WERI-Rb-1 (cell line): ENCODE measurements around the gene E4F1.
"Not testable (repeated sequence)": the region's sequence is repeated elsewhere in the genome, so short reads cannot be mapped to it uniquely, and the experiment has no call there.

Experiments used
- DNase-seq: peaks from one replicate; pipeline ENCODE4 v3.0.0-alpha.2; 2020
- H3K27ac ChIP-seq: fragments of 250-450 bp; sonication (Bioruptor Pico); 2 replicates; pipeline ENCODE4 v1.5.1; 2020; ENCODE audit warnings: mild to moderate bottlenecking, moderate library complexity
- H3K27me3 ChIP-seq: fragments of 250-450 bp; sonication (Bioruptor Pico); 2 replicates; pipeline ENCODE4 v1.5.1; 2021; ENCODE audit warnings: mild to moderate bottlenecking, low read depth, moderate library complexity; ENCODE audit not compliant: insufficient read depth, severe bottlenecking
- H3K36me3 ChIP-seq: fragments of 250-450 bp; sonication (Bioruptor Pico); 2 replicates; pipeline ENCODE4 v1.5.1; 2020; ENCODE audit warnings: mild to moderate bottlenecking, moderate library complexity
- H3K4me3 ChIP-seq: 2 replicates; pipeline ENCODE4 v1.5.1; 2011; ENCODE audit warnings: low read depth, mild to moderate bottlenecking, control low read depth, low read length
- H3K9me3 ChIP-seq: fragments of 250-450 bp; sonication (Bioruptor Pico); 2 replicates; pipeline ENCODE4 v1.5.1; 2021; ENCODE audit warnings: mild to moderate bottlenecking, moderate library complexity; ENCODE audit not compliant: severe bottlenecking
- CTCF ChIP-seq: IDR thresholded peaks from 2 replicates; pipeline ENCODE4 v1.5.1; 2011; ENCODE audit warnings: low read depth, mild to moderate bottlenecking, control low read depth, inconsistent platforms, low read length

E4F1 gene

GRCh38 chr16:2238150-2238837 is 14.9 kb downstream of the E4F1 start:
- no peaks in the 10 kb centered on the region for H3K27me3 ChIP-seq
- H3K36me3 ChIP-seq = peaks cover 95% of the 10 kb centered on the region
- no peaks in the 10 kb centered on the region for H3K9me3 ChIP-seq
- TF ChIP-seq CTCF = no peak
- H3K4me3 ChIP-seq = no peak overlapping the region
- peak overlapping the region; percentile 25 for H3K27ac ChIP-seq
- no peak for DNase-seq

GRCh38 chr16:2238838-2239675 is 15.7 kb downstream of the E4F1 start:
- TF ChIP-seq CTCF = no peak
- Histone ChIP-seq H3K27me3 (no peaks in the 10 kb centered on the region), H3K27ac (peak overlapping the region; percentile 25), H3K4me3 (no peak overlapping the region), H3K36me3 (peaks cover 95% of the 10 kb centered on the region), H3K9me3 (no peaks in the 10 kb centered on the region)
- no peak for DNase-seq

- H3K9me3 ChIP-seq, DNase-seq, H3K4me3 ChIP-seq, H3K27me3 ChIP-seq, H3K27ac ChIP-seq: not testable (repeated sequence)
- H3K36me3 ChIP-seq = peaks cover 97% of the 10 kb centered on the region
These were observed 16.9 kb downstream of the E4F1 start for GRCh38 chr16:2240331-2240730.

GRCh38 chr16:2242598-2242997 is 19.2 kb downstream of the E4F1 start:
- DNase-seq = no peak
- Histone ChIP-seq H3K36me3 (peaks cover 98% of the 10 kb centered on the region), H3K27ac (peak overlapping the region; percentile 36; the same call in 1 of the 2 replicates), H3K27me3 (no peaks in the 10 kb centered on the region), H3K4me3 (no peak overlapping the region), H3K9me3 (no peaks in the 10 kb centered on the region)
- TF ChIP-seq CTCF = no peak

GRCh38 chr16:2243031-2243528 is 19.7 kb downstream of the E4F1 start:
- H3K9me3 ChIP-seq = no peaks in the 10 kb centered on the region
- H3K4me3 ChIP-seq = no peak overlapping the region
- peaks cover 93% of the 10 kb centered on the region for H3K36me3 ChIP-seq
- H3K27me3 ChIP-seq = no peaks in the 10 kb centered on the region
- no peak for DNase-seq
- peak; percentile 31; the same call in 1 of the 2 replicates for TF ChIP-seq CTCF
- H3K27ac ChIP-seq = no peak overlapping the region

- Histone ChIP-seq H3K9me3 (no peaks in the 10 kb centered on the region), H3K36me3 (peaks cover 91% of the 10 kb centered on the region), H3K4me3 (no peak overlapping the region), H3K27me3 (no peaks in the 10 kb centered on the region), H3K27ac (no peak overlapping the region)
- no peak for TF ChIP-seq CTCF
- no peak for DNase-seq
These were observed 20.4 kb downstream of the E4F1 start for GRCh38 chr16:2243781-2244180.
